GM18868 (cell line): ENCODE data around the gene CALCA.

Experiments used
- ATAC-seq: cut with Tn5 transposase; IDR thresholded peaks from one replicate; pipeline ENCODE4 v1.9.1; 2021; ENCODE audit warnings: mild to moderate bottlenecking, moderate library complexity; ENCODE audit not compliant: unreplicated experiment

CALCA gene

GRCh38 chr11:14949437-14950147 is 22.6 kb downstream of the CALCA start:
- no peak for ATAC-seq

GRCh38 chr11:14942745-14943144 is 29.4 kb downstream of the CALCA start:
- no peak for ATAC-seq

- ATAC-seq, result no peak
Observed at GRCh38 chr11:14938936-14939335, 33.2 kb downstream of the CALCA start.

- ATAC-seq, result no peak
Observed at GRCh38 chr11:14934641-14935351, 37.4 kb downstream of the CALCA start.

GRCh38 chr11:14932447-14932846 is 39.7 kb downstream of the CALCA start:
- ATAC-seq, result no peak

- no peak for ATAC-seq
Observed at GRCh38 chr11:14930369-14930768, 41.8 kb downstream of the CALCA start.

GRCh38 chr11:14927146-14927545 is 45.0 kb downstream of the CALCA start:
- no peak for ATAC-seq

- no peak for ATAC-seq
Observed at GRCh38 chr11:14924318-14924717, 47.8 kb downstream of the CALCA start.
